H1 (cell line): ENCODE data around the gene SOX6. TPM values are rescaled to one million over a fixed set of nuclear protein-coding genes. Genes with fewer than 3 reads are reported as not detected.

ENCODE experiments used
- CTCF ChIA-PET: fragments of 300-600 bp; sonication (Branson Sonifier 250); formaldehyde crosslinking; loops from one replicate; lab custom pipeline; 2021; ENCODE audit not compliant: partially characterized antibody; lab: Charles Lee
- POLR2A ChIA-PET: fragments of 300-600 bp; sonication (Branson Sonifier 250); formaldehyde crosslinking; loops from one replicate; lab custom pipeline; 2021; ENCODE audit warnings: inconsistent platforms; ENCODE audit not compliant: partially characterized antibody; lab: Charles Lee
- DNase-seq, 2 experiments: peaks; one replicate each; pipeline versions ENCODE4 v3.0.0 to v3.0.0-alpha.2; 2010 to 2022; ENCODE audit warnings: low spot score in 2 of 2, low read depth in 1 of 2, mixed read lengths in 1 of 2
- FAIRE-seq: peaks from 2 replicates; lab custom pipeline; 2011; peaks lifted over from hg19 to GRCh38; lab: Jason Lieb, UNC
- H2AFZ ChIP-seq: 2 replicates; pipeline ENCODE4 v1.8.1; 2012; ENCODE audit warnings: low read length, inconsistent platforms
- H2AK5ac ChIP-seq: 2 replicates; pipeline ENCODE4 v1.6.1; 2013; ENCODE audit warnings: low read depth, low read length
- H2BK120ac ChIP-seq: replicated peaks from 2 replicates; pipeline ENCODE3; 2013; ENCODE audit warnings: low read depth, low read length, inconsistent platforms
- H2BK12ac ChIP-seq: 2 replicates; pipeline ENCODE4 v1.6.1; 2013; ENCODE audit warnings: low read depth, low read length
- H2BK15ac ChIP-seq: 2 replicates; pipeline ENCODE4 v1.6.1; 2013; ENCODE audit warnings: low read length
- H2BK20ac ChIP-seq: 2 replicates; pipeline ENCODE4 v1.6.1; 2013; ENCODE audit warnings: low read length
- H2BK5ac ChIP-seq: 2 replicates; pipeline ENCODE4 v1.6.1; 2013; ENCODE audit warnings: low read depth, low read length
- H3K14ac ChIP-seq: 2 replicates; pipeline ENCODE4 v1.6.1; 2013; ENCODE audit warnings: inconsistent platforms; ENCODE audit not compliant: insufficient read length
- H3K18ac ChIP-seq: 2 replicates; pipeline ENCODE4 v1.6.1; 2013; ENCODE audit warnings: low read length; ENCODE audit errors: extremely low read depth
- H3K23ac ChIP-seq: 2 replicates; pipeline ENCODE4 v1.6.1; 2013; ENCODE audit warnings: inconsistent platforms; ENCODE audit not compliant: insufficient read length
- H3K23me2 ChIP-seq: 2 replicates; pipeline ENCODE4 v1.6.1; 2013; ENCODE audit warnings: low read depth, low read length
- H3K27ac ChIP-seq: 2 replicates; pipeline ENCODE4 v1.6.1; 2011; ENCODE audit warnings: low read depth, low read length, inconsistent platforms
- H3K27me3 ChIP-seq, 4 experiments: replicated peaks in 1 of 4; 1 replicate in 1 of 4; 2 replicates in 3 of 4; pipeline versions ENCODE4 v1.6.1 to v1.8.1; 2011 to 2013; ENCODE audit warnings: low read length in 3 of 4, mild to moderate bottlenecking in 3 of 4, inconsistent platforms in 2 of 4, mixed read lengths in 2 of 4, moderate library complexity in 1 of 4; ENCODE audit not compliant: control insufficient read depth in 3 of 4, insufficient read depth in 3 of 4; ENCODE audit errors: extremely low read depth in 1 of 4
- H3K36me3 ChIP-seq, 4 experiments: 2 replicates each; pipeline versions ENCODE4 v1.6.1 to v1.8.1; 2011 to 2013; ENCODE audit warnings: mild to moderate bottlenecking in 4 of 4, low read length in 3 of 4, moderate library complexity in 2 of 4, control low read depth in 1 of 4, inconsistent platforms in 1 of 4; ENCODE audit not compliant: insufficient read depth in 4 of 4, control insufficient read depth in 2 of 4
- H3K4ac ChIP-seq: replicated peaks from 2 replicates; pipeline ENCODE3; 2013; ENCODE audit warnings: low read length, low read depth, mixed read lengths, inconsistent platforms; ENCODE audit not compliant: insufficient read length
- H3K4me1 ChIP-seq, 4 experiments: replicated peaks in 1 of 4; 1 replicate in 1 of 4; 2 replicates in 3 of 4; pipeline versions ENCODE4 v1.6.1 to v1.8.1; 2011 to 2013; ENCODE audit warnings: low read length in 3 of 4, inconsistent platforms in 2 of 4, mixed read lengths in 1 of 4; ENCODE audit not compliant: insufficient read depth in 4 of 4, control insufficient read depth in 3 of 4
- H3K4me2 ChIP-seq, 2 experiments: 2 replicates each; pipeline versions ENCODE4 v1.6.1 to v1.8.1; 2011 to 2013; ENCODE audit warnings: low read depth in 2 of 2, low read length in 2 of 2, control low read depth in 1 of 2, inconsistent platforms in 1 of 2, mild to moderate bottlenecking in 1 of 2; ENCODE audit not compliant: insufficient read depth in 1 of 2
- H3K4me3 ChIP-seq, 4 experiments: fragments of 200-600, 300-600 bp in 1 of 4; sonication (generic), shearing (Covaris generic), sonication (Bioruptor Twin) in 1 of 4; 2 replicates each; pipeline versions ENCODE4 v1.5.1 to v1.8.1; 2011 to 2016; ENCODE audit warnings: low read length in 4 of 4, low read depth in 3 of 4, control low read depth in 2 of 4, inconsistent platforms in 2 of 4, mild to moderate bottlenecking in 2 of 4, mixed read lengths in 1 of 4, moderate library complexity in 1 of 4; ENCODE audit not compliant: insufficient read depth in 2 of 4; ENCODE audit errors: extremely low read depth in 1 of 4
- H3K56ac ChIP-seq: replicated peaks from 2 replicates; pipeline ENCODE3; 2013; ENCODE audit warnings: low read depth, mild to moderate bottlenecking, mixed read lengths, low read length, inconsistent platforms; ENCODE audit not compliant: insufficient read length
- H3K79me1 ChIP-seq: 2 replicates; pipeline ENCODE4 v1.6.1; 2013; ENCODE audit warnings: low read depth, low read length, control low read depth
- H3K79me2 ChIP-seq, 2 experiments: 2 replicates each; pipeline versions ENCODE4 v1.6.1 to v1.8.1; 2012 to 2013; ENCODE audit warnings: low read length in 2 of 2, mild to moderate bottlenecking in 2 of 2, inconsistent platforms in 1 of 2; ENCODE audit not compliant: insufficient read depth in 2 of 2, control insufficient read depth in 1 of 2
- H3K9ac ChIP-seq, 4 experiments: replicated peaks in 1 of 4; 1 replicate in 1 of 4; 2 replicates in 3 of 4; pipeline versions ENCODE4 v1.6.1 to v1.8.1; 2011 to 2013; ENCODE audit warnings: low read depth in 3 of 4, low read length in 3 of 4, control low read depth in 2 of 4, mild to moderate bottlenecking in 2 of 4, moderate library complexity in 2 of 4, inconsistent platforms in 1 of 4; ENCODE audit errors: extremely low read depth in 1 of 4
- H3K9me3 ChIP-seq, 2 experiments: 2 replicates each; pipeline versions ENCODE4 v1.6.1 to v1.8.1; 2012 to 2013; ENCODE audit warnings: mild to moderate bottlenecking in 2 of 2, moderate library complexity in 2 of 2, control low read depth in 1 of 2, inconsistent platforms in 1 of 2, low read depth in 1 of 2, low read length in 1 of 2, mixed read lengths in 1 of 2; ENCODE audit not compliant: insufficient read depth in 2 of 2
- H4K20me1 ChIP-seq, 2 experiments: replicated peaks in 1 of 2; 2 replicates each; pipeline versions ENCODE3 to v1.8.1; 2011 to 2013; ENCODE audit warnings: inconsistent platforms in 2 of 2, low read length in 2 of 2, mild to moderate bottlenecking in 1 of 2; ENCODE audit not compliant: insufficient read depth in 2 of 2, control insufficient read depth in 1 of 2
- H4K5ac ChIP-seq: 2 replicates; pipeline ENCODE4 v1.6.1; 2013; ENCODE audit warnings: low read length, low read depth, mixed read lengths, inconsistent platforms; ENCODE audit not compliant: insufficient read length
- H4K8ac ChIP-seq: 2 replicates; pipeline ENCODE4 v1.8.0; 2013; ENCODE audit warnings: mild to moderate bottlenecking, moderate library complexity, low read length, inconsistent platforms; ENCODE audit not compliant: insufficient read depth; ENCODE audit errors: extremely low read depth
- H4K91ac ChIP-seq: replicated peaks from 2 replicates; pipeline ENCODE3; 2013; ENCODE audit warnings: low read length, mixed read lengths, inconsistent platforms; ENCODE audit not compliant: insufficient read length
- CBX8 ChIP-seq: fragments of 300-800, 300-1000 bp; sonication (generic); IDR thresholded peaks from 2 replicates; pipeline ENCODE4 v1.7.1; 2016; ENCODE audit warnings: low read depth, low read length, borderline replicate concordance
- EZH2 ChIP-seq: fragments of 200-600 bp; sonication (generic); IDR thresholded peaks from 2 replicates; pipeline ENCODE4 v1.7.1; 2012; ENCODE audit warnings: low read depth, mild to moderate bottlenecking, moderate library complexity, low read length, inconsistent platforms; ENCODE audit not compliant: severe bottlenecking
- GABPA ChIP-seq: IDR thresholded peaks from 2 replicates; pipeline ENCODE4 v1.6.1; 2011; ENCODE audit warnings: mild to moderate bottlenecking, low read length, moderate library complexity, borderline replicate concordance; ENCODE audit not compliant: insufficient read depth
- NRF1 ChIP-seq: IDR thresholded peaks from 2 replicates; pipeline ENCODE4 v1.6.1; 2011; ENCODE audit warnings: mild to moderate bottlenecking, low read depth, low read length, improper control_type of control experiment
- POLR2A ChIP-seq, 2 experiments: IDR thresholded peaks; 1 replicate in 1 of 2; 2 replicates in 1 of 2; pipeline ENCODE4 v1.6.1; 2011; ENCODE audit warnings: low read depth in 2 of 2, low read length in 2 of 2, mild to moderate bottlenecking in 2 of 2; ENCODE audit errors: control extremely low read depth in 1 of 2
- RAD21 ChIP-seq, 2 experiments: IDR thresholded peaks in 1 of 2; conservative IDR thresholded peaks in 1 of 2; 2 replicates each; pipeline ENCODE4 v1.6.1; 2011; ENCODE audit warnings: low read depth in 2 of 2, low read length in 2 of 2, improper control_type of control experiment in 1 of 2, inconsistent platforms in 1 of 2, mild to moderate bottlenecking in 1 of 2, moderate library complexity in 1 of 2
- RXRA ChIP-seq: IDR thresholded peaks from 2 replicates; pipeline ENCODE4 v1.6.1; 2011; ENCODE audit warnings: low read depth, mild to moderate bottlenecking, low read length, moderate library complexity; ENCODE audit not compliant: insufficient read depth
- TAF7 ChIP-seq: optimal IDR thresholded peaks from 2 replicates; pipeline ENCODE3; 2011; ENCODE audit warnings: low read depth, mild to moderate bottlenecking, inconsistent platforms, low read length, moderate library complexity, borderline replicate concordance
- WGBS, 2 experiments: shearing (Covaris generic) in 1 of 2; methylation state at CpG; one replicate each; pipeline versions ENCODE4 v1.1.6 to v1.1.7; 2013 to 2015; ENCODE audit warnings: low lambda C conversion rate in 2 of 2, mixed read lengths in 2 of 2, inconsistent platforms in 1 of 2, low coverage in 1 of 2, missing lambda C conversion rate in 1 of 2; ENCODE audit not compliant: insufficient replicate concordance in 2 of 2, insufficient coverage in 1 of 2, insufficient read length in 1 of 2; ENCODE audit errors: extremely low coverage in 1 of 2, missing lambda C conversion rate in 1 of 2; 5-methylcytosine and 5-hydroxymethylcytosine counted together
- polyA plus RNA-seq, 7 experiments: library from polyadenylated mRNA; depleted of rRNA in 3 of 7; stranded (reverse) in 5 of 7; unstranded in 2 of 7; fragments of >200 nt in 5 of 7; fragments of 200-250 nt in 2 of 7; gene quantifications; 1 replicate in 5 of 7; 2 replicates in 1 of 7; 4 replicates in 1 of 7; pipeline versions ENCODE4 v1.2.1 to v1.2.3, GENCODE V29; 2011 to 2013; ENCODE audit warnings: missing spikeins in 2 of 7, mixed read lengths in 2 of 7
- total RNA-seq: library from RNA; stranded (reverse); fragmentation: NEBNext Ultra II Directional; extraction: Animal tissue kit (Norgen Biotek cat#: 25700); gene quantifications from 2 replicates; pipeline ENCODE4 v1.2.1, GENCODE V29; 2021

The SOX6 gene
- total and polyA plus RNA-seq, 2 of the 8 experiments (the other 6 are each of a cell fraction or from before 2014, with no cell fraction given), result 0.09 TPM; not detected in 1

DNA sequence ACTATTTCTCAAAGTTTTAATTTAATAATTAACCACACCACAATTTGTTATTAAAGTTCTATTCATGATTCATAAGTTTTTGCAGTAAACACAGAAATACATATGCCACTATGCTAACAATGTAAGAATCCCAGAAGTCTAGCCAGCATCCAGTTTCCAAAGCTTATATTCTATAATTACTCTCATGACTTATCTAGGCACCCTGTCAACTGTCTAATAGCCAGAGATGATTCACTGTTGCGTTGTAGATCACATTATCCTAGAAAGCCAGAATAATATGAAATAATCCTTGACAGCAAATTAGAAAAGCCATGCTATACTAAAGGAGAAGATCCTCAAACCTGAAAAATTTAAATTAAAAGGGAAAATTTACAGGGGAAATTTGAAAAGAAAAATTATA lies 141.0 kb downstream of the SOX6 start:
- Histone ChIP-seq H3K4me3 (no peak overlapping the region), H2BK12ac (no peak overlapping the region)
- no peak for TF ChIP-seq RAD21 (IDR thresholded peaks at IDR 0.05 in 1 of 2, conservative IDR thresholded peaks at IDR 0.05 in 1 of 2; ENCODE audit: low read depth in 2 of 2, low read length in 2 of 2)
- no peak for TF ChIP-seq EZH2
- TF ChIP-seq GABPA, result no peak
- TF ChIP-seq CBX8, result no peak
- no peak for TF ChIP-seq NRF1
- TF ChIP-seq TAF7, result no peak
- no peak for TF ChIP-seq RXRA
- TF ChIP-seq POLR2A (IDR thresholded peaks at IDR 0.05; ENCODE audit: control extremely low read depth in 1 of 2, low read depth in 2 of 2, low read length in 2 of 2), result no peak
- TF ChIP-seq, all 59 proteins: peak for 0
- POLR2A ChIA-PET, result no interaction called here
- H3K79me2 ChIP-seq, result no peaks in the 10 kb centered on the region
- H3K79me1 ChIP-seq, result no peaks in the 10 kb centered on the region
- 94% methylated on average over 1 of the region's 1 CpG; no CpG with 5 or more reads in 1 of the 2 experiments for WGBS, 2 experiments
- no peaks in the 10 kb centered on the region for H3K9me3 ChIP-seq
- no peak overlapping the region for H3K4me2 ChIP-seq
- H3K23me2 ChIP-seq, result no peaks in the 10 kb centered on the region; the same call in 1 of the 2 replicates
- no peak overlapping the region for H3K18ac ChIP-seq
- H2BK120ac ChIP-seq, result no peak overlapping the region
- H3K56ac ChIP-seq, result no peak overlapping the region
- no peaks in the 10 kb centered on the region for H3K36me3 ChIP-seq
- no peak overlapping the region for H4K8ac ChIP-seq
- no peak for DNase-seq
- H4K20me1 ChIP-seq, result no peaks in the 10 kb centered on the region
- no peak overlapping the region for H3K9ac ChIP-seq
- H2BK5ac ChIP-seq, result no peak overlapping the region
- no peaks in the 10 kb centered on the region for H3K27me3 ChIP-seq
- no peak overlapping the region for H3K4ac ChIP-seq
- no peak for FAIRE-seq
- H4K91ac ChIP-seq, result no peak overlapping the region
- CTCF ChIA-PET, result no interaction called here
- no peak overlapping the region for H2AK5ac ChIP-seq
- H3K4me1 ChIP-seq, result no peaks in the 10 kb centered on the region; a peak in 1 of 7 replicates
- H3K14ac ChIP-seq, result no peak overlapping the region
- no peak overlapping the region for H3K23ac ChIP-seq
- no peak overlapping the region for H2AFZ ChIP-seq
- no peak overlapping the region for H4K5ac ChIP-seq
- H3K27ac ChIP-seq, result no peak overlapping the region
- H2BK15ac ChIP-seq, result no peak overlapping the region
- H2BK20ac ChIP-seq, result no peak overlapping the region
